CD4-positive, alpha-beta T cell (primary cell): ENCODE results near the gene TP53BP2. TPM values are rescaled to one million over a fixed set of nuclear protein-coding genes. Genes with fewer than 3 reads are reported as not detected.

Source experiments
- ATAC-seq: fragments of 200-7000 bp; cut with Tn5 transposase; one replicate; pipeline ENCODE4 v1.10.0; 2022; ENCODE audit warnings: mild to moderate bottlenecking; ENCODE audit not compliant: poor library complexity
- CTCF ChIA-PET: fragments of 350-600 bp; sonication (Branson Sonifier 250); formaldehyde crosslinking; loops from one replicate; lab custom pipeline; 2021; ENCODE audit warnings: antibody characterized with exemption, inconsistent platforms; lab: Charles Lee
- POLR2A ChIA-PET: fragments of 350-600 bp; sonication (Branson Sonifier 250); formaldehyde crosslinking; loops from one replicate; lab custom pipeline; 2021; ENCODE audit warnings: antibody characterized with exemption, inconsistent platforms; lab: Charles Lee
- DNase-seq, 14 experiments: peaks; one replicate each; pipeline ENCODE4 v3.0.0-alpha.2; 2013 to 2020; ENCODE audit warnings: mixed read lengths in 2 of 14
- H3K27ac ChIP-seq, 2 donors: one replicate each; pipeline versions ENCODE4 v1.5.1 to v1.7.0; 2013; ENCODE audit warnings: low read length in 2 of 2, low read depth in 1 of 2, mild to moderate bottlenecking in 1 of 2
- H3K27me3 ChIP-seq, 2 experiments: 1 replicate in 1 of 2; 2 replicates in 1 of 2; pipeline versions ENCODE4 v1.6.1 to v1.7.0; 2013; ENCODE audit warnings: low read length in 2 of 2, control low read depth in 1 of 2, mild to moderate bottlenecking in 1 of 2, moderate library complexity in 1 of 2; ENCODE audit not compliant: insufficient read depth in 2 of 2, control insufficient read depth in 1 of 2
- H3K36me3 ChIP-seq: one replicate; pipeline ENCODE4 v1.6.1; 2013; ENCODE audit warnings: low read length, control low read depth; ENCODE audit not compliant: insufficient read depth
- H3K4me1 ChIP-seq: one replicate; pipeline ENCODE4 v1.6.1; 2013; ENCODE audit warnings: low read length, control low read depth; ENCODE audit not compliant: insufficient read depth
- H3K4me3 ChIP-seq: one replicate; pipeline ENCODE4 v1.5.1; 2013; ENCODE audit warnings: mild to moderate bottlenecking, low read length, moderate library complexity
- H3K9me3 ChIP-seq, 2 experiments: 1 replicate in 1 of 2; 2 replicates in 1 of 2; pipeline versions ENCODE4 v1.6.1 to v1.7.0; 2013; ENCODE audit warnings: low read length in 2 of 2, mild to moderate bottlenecking in 2 of 2, control low read depth in 1 of 2, moderate library complexity in 1 of 2; ENCODE audit not compliant: control insufficient read depth in 1 of 2, insufficient read depth in 1 of 2
- H3K27ac Mint-ChIP-seq: one replicate; pipeline ENCODE4 v1.8.0; 2020; ENCODE audit warnings: mixed read lengths
- H3K27me3 Mint-ChIP-seq: one replicate; pipeline ENCODE4 v1.8.0; 2021; ENCODE audit warnings: mixed read lengths
- H3K36me3 Mint-ChIP-seq: one replicate; pipeline ENCODE4 v1.8.0; 2021; ENCODE audit warnings: low read depth, mixed read lengths
- H3K4me1 Mint-ChIP-seq: one replicate; pipeline ENCODE4 v1.8.0; 2021; ENCODE audit warnings: low read depth, mixed read lengths
- H3K4me3 Mint-ChIP-seq: one replicate; pipeline ENCODE4 v1.8.0; 2020; ENCODE audit warnings: mild to moderate bottlenecking, mixed read lengths
- H3K9me3 Mint-ChIP-seq: one replicate; pipeline ENCODE4 v1.8.0; 2020; ENCODE audit warnings: mixed read lengths
- intact Hi-C, 2 experiments: fragments of 100-400 bp; cut with DNase I in 1 of 2; cut with micrococcal nuclease in 1 of 2; formaldehyde crosslinking; loops; one replicate each; pipeline versions ENCODE4 v1.15.1 to v1.9.0; 2023 to 2025; cut with DNase I, micrococcal nuclease
- total RNA-seq, 174 experiments: library from RNA in 2 of 174; stranded (reverse) in 2 of 174; gene quantifications; one replicate each; pipeline ENCODE4 v1.2.3 and lab custom pipeline; 2021 to 2026
- TF ChIP-seq, protein P1 (sequence below): fragments of 200-600 bp; IDR thresholded peaks from one replicate; pipeline ENCODE4 v1.8.0; 2022; ENCODE audit warnings: antibody characterized with exemption, mild to moderate bottlenecking

TP53BP2 gene
- total RNA-seq, 2 experiments from 2014 or later, result 104 to 119 TPM

DNA sequence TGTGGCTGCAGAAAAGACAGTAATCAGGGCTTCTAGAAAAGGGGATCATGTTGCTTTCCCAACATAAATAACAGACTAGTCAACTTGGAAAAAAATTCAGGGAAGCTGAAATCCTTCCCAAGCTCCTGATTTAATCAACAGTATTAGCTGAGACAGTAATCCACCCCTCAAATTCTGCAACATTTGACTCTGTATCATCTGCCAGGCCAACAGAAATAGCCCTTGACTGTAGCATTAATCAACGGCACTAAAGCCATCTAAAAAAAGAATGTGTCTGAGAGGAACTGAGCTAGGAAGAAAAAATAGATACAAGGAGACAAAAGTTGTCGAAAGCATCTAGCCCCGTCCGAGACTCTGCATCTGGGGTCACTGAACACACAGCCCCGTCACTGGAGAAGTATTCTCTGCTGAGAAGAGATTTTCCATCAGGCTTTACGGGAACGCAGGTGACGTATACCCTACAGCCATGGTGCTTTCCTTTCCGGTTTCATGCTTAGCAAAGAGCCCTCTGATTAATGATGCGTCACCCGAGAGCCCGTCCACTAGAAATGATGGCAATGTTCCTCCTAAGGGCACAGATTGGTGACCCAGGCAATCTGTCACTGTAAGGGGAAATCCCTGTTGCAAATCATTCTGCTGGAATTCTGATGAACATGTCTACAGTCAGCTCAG lies 42.1 kb upstream of the TP53BP2 start:
- Mint-ChIP-seq H3K27me3 (no peaks in the 10 kb centered on the region), H3K36me3 (no peaks in the 10 kb centered on the region), H3K9me3 (no peaks in the 10 kb centered on the region), H3K4me3 (no peak overlapping the region), H3K4me1 (no peaks in the 10 kb centered on the region), H3K27ac (no peak overlapping the region)
- intact Hi-C loops, result no loop called here
- no peaks in the 10 kb centered on the region for H3K4me1 ChIP-seq
- no peaks in the 10 kb centered on the region for H3K9me3 ChIP-seq
- ChIA-PET POLR2A (no interaction called here), CTCF (no interaction called here)
- H3K36me3 ChIP-seq, result no peaks in the 10 kb centered on the region
- ATAC-seq (no peak), DNase-seq (no peak)
- H3K4me3 ChIP-seq, result no peak overlapping the region
- TF ChIP-seq, protein P1, sequence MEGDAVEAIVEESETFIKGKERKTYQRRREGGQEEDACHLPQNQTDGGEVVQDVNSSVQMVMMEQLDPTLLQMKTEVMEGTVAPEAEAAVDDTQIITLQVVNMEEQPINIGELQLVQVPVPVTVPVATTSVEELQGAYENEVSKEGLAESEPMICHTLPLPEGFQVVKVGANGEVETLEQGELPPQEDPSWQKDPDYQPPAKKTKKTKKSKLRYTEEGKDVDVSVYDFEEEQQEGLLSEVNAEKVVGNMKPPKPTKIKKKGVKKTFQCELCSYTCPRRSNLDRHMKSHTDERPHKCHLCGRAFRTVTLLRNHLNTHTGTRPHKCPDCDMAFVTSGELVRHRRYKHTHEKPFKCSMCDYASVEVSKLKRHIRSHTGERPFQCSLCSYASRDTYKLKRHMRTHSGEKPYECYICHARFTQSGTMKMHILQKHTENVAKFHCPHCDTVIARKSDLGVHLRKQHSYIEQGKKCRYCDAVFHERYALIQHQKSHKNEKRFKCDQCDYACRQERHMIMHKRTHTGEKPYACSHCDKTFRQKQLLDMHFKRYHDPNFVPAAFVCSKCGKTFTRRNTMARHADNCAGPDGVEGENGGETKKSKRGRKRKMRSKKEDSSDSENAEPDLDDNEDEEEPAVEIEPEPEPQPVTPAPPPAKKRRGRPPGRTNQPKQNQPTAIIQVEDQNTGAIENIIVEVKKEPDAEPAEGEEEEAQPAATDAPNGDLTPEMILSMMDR, result no peak
- no peak overlapping the region for H3K27ac ChIP-seq
- H3K27me3 ChIP-seq, result no peaks in the 10 kb centered on the region

DNA sequence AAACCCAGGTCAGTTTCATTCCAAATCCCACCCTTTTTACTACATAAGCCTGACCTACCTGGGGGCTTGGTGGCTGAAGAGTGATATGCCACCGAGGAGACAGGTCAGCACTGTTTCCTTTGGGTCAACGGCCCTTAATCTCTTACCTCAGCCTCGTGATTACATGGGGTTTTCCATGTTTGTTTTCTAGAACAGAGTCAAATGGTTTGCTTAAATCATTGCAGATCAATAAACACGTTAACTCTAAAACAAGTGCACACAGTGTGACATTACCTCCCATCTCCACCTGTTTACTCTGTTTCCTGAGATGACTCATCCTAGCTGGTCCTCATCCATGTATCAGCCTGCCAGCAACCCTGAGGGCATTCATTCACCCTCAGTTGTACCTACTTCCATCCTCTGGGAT lies 40.8 kb upstream of the TP53BP2 start:
- POLR2A ChIA-PET, result no interaction called here
- H3K4me1 Mint-ChIP-seq, result no peaks in the 10 kb centered on the region
- H3K27ac Mint-ChIP-seq, result no peak overlapping the region
- Histone ChIP-seq H3K36me3 (no peaks in the 10 kb centered on the region), H3K4me1 (no peaks in the 10 kb centered on the region), H3K4me3 (no peak overlapping the region), H3K27ac (no peak overlapping the region), H3K9me3 (no peaks in the 10 kb centered on the region), H3K27me3 (no peaks in the 10 kb centered on the region)
- TF ChIP-seq, protein P1, result no peak
- H3K36me3 Mint-ChIP-seq, result no peaks in the 10 kb centered on the region
- intact Hi-C loops, result no loop called here
- no peaks in the 10 kb centered on the region for H3K9me3 Mint-ChIP-seq
- CTCF ChIA-PET, result no interaction called here
- no peak for DNase-seq
- no peak for ATAC-seq
- no peaks in the 10 kb centered on the region for H3K27me3 Mint-ChIP-seq
- no peak overlapping the region for H3K4me3 Mint-ChIP-seq

DNA sequence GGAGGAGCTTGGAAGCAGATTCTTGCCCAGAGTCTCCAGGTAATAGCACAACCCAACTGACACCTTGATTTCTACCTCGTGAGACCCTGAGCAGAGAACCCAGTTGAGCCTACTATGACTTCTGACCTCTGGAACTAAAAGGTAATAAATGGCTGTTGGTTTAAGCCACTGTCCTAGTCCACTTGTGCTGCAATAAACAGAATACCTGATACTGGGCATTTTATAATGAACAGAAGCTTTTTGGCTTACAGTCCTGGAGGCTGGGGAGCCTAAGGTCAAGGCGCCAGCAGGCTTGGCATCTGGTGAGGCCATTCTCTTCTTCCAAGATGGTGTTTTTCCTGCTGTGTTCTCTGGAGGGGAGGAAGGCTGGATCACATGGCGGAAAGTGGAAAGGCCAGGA lies 39.9 kb upstream of the TP53BP2 start:
- ChIA-PET POLR2A (no interaction called here), CTCF (no interaction called here)
- no peaks in the 10 kb centered on the region for H3K4me1 ChIP-seq
- H3K9me3 ChIP-seq, result no peaks in the 10 kb centered on the region
- no peaks in the 10 kb centered on the region for H3K4me1 Mint-ChIP-seq
- H3K27me3 ChIP-seq, result no peaks in the 10 kb centered on the region
- no peak for DNase-seq
- intact Hi-C loops, result no loop called here
- no peak overlapping the region for H3K4me3 ChIP-seq
- no peak overlapping the region for H3K27ac ChIP-seq
- H3K27me3 Mint-ChIP-seq, result no peaks in the 10 kb centered on the region
- no peaks in the 10 kb centered on the region for H3K36me3 Mint-ChIP-seq
- H3K9me3 Mint-ChIP-seq, result no peaks in the 10 kb centered on the region
- no peaks in the 10 kb centered on the region for H3K36me3 ChIP-seq
- TF ChIP-seq, protein P1, result no peak
- no peak overlapping the region for H3K4me3 Mint-ChIP-seq
- no peak for ATAC-seq
- no peak overlapping the region for H3K27ac Mint-ChIP-seq
